WTC11 (cell line): ENCODE results near the gene MARCO. TPM values are rescaled to one million over a fixed set of nuclear protein-coding genes. Genes with fewer than 3 reads are reported as not detected.

Experiments used
- ATF1 ChIP-seq: sonication (generic); formaldehyde crosslinking; IDR thresholded peaks from 2 replicates; pipeline ENCODE4 v1.8.1; 2023; ENCODE audit warnings: mild to moderate bottlenecking, moderate library complexity, missing genetic modification reagents
- ELF4 ChIP-seq: sonication (generic); formaldehyde crosslinking; IDR thresholded peaks from 2 replicates; pipeline ENCODE4 v1.8.1; 2022; ENCODE audit warnings: low read depth, mild to moderate bottlenecking, moderate library complexity, missing genetic modification reagents
- EMX1 ChIP-seq: fragments of 250-450 bp; sonication (Bioruptor Pico); IDR thresholded peaks from 2 replicates; pipeline ENCODE4 v1.8.0; 2021; ENCODE audit warnings: mild to moderate bottlenecking
- MYBL2 ChIP-seq: sonication (generic); formaldehyde crosslinking; IDR thresholded peaks from 2 replicates; pipeline ENCODE4 v1.8.1; 2023; ENCODE audit warnings: mild to moderate bottlenecking, moderate library complexity, missing genetic modification reagents
- ZNF138 ChIP-seq: sonication (generic); formaldehyde crosslinking; conservative IDR thresholded peaks from 2 replicates; pipeline ENCODE4 v1.8.1; 2022; ENCODE audit warnings: mild to moderate bottlenecking, moderate library complexity, missing genetic modification reagents
- ZNF232 ChIP-seq: sonication (generic); formaldehyde crosslinking; IDR thresholded peaks from 2 replicates; pipeline ENCODE4 v1.8.0; 2022; ENCODE audit warnings: mild to moderate bottlenecking, missing genetic modification reagents
- ZNF263 ChIP-seq: sonication (generic); formaldehyde crosslinking; IDR thresholded peaks from 2 replicates; pipeline ENCODE4 v1.8.1; 2022; ENCODE audit warnings: low read depth, mild to moderate bottlenecking, moderate library complexity, missing genetic modification reagents
- total RNA-seq: library from RNA; stranded (reverse); gene quantifications from 3 replicates; pipeline ENCODE4 v1.2.3, GENCODE V29; 2021
- TF ChIP-seq, protein P1 (sequence below): sonication (generic); formaldehyde crosslinking; IDR thresholded peaks from 2 replicates; pipeline ENCODE4 v1.8.0; 2022; ENCODE audit warnings: missing genetic modification reagents
- TF ChIP-seq, protein P2 (sequence below): sonication (generic); formaldehyde crosslinking; IDR thresholded peaks from 2 replicates; pipeline ENCODE4 v1.8.1; 2023; ENCODE audit warnings: mild to moderate bottlenecking, missing genetic modification reagents, moderate library complexity
- TF ChIP-seq, protein P3 (sequence below): sonication (generic); formaldehyde crosslinking; IDR thresholded peaks from 2 replicates; pipeline ENCODE4 v1.8.1; 2022; ENCODE audit warnings: mild to moderate bottlenecking, moderate library complexity, missing genetic modification reagents
- TF ChIP-seq, protein P4 (sequence below): fragments of 250-450 bp; sonication (Bioruptor Pico); IDR thresholded peaks from 2 replicates; pipeline ENCODE4 v1.9.0; 2021; ENCODE audit warnings: mild to moderate bottlenecking
- TF ChIP-seq, protein P5 (sequence below): sonication (generic); formaldehyde crosslinking; IDR thresholded peaks from 2 replicates; pipeline ENCODE4 v1.8.1; 2022; ENCODE audit warnings: low read depth, missing genetic modification reagents, borderline replicate concordance

Gene MARCO
- total RNA-seq, 1 experiment from 2014 or later, result 0.11 TPM

DNA sequence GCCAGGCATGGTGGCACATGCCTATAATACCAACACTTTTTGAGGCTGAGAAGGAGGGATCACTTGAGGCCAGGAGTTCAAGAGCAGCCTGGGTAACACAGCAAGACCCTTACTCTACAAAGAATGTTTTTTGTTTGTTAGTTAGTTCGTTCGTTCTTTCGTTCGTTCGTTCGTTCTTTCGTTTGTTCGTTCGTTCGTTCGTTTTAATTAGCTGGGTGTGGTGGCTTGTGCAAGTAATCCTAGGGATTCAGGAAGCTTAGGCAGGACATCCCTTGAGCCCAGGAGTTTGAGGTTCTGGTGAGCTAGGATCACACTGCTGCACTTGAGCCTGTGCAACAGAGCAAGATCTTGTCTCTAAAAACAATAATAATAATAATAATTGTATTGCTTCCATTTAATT is 98.7 kb downstream of the MARCO start (continued):
- TF ChIP-seq, protein P1, sequence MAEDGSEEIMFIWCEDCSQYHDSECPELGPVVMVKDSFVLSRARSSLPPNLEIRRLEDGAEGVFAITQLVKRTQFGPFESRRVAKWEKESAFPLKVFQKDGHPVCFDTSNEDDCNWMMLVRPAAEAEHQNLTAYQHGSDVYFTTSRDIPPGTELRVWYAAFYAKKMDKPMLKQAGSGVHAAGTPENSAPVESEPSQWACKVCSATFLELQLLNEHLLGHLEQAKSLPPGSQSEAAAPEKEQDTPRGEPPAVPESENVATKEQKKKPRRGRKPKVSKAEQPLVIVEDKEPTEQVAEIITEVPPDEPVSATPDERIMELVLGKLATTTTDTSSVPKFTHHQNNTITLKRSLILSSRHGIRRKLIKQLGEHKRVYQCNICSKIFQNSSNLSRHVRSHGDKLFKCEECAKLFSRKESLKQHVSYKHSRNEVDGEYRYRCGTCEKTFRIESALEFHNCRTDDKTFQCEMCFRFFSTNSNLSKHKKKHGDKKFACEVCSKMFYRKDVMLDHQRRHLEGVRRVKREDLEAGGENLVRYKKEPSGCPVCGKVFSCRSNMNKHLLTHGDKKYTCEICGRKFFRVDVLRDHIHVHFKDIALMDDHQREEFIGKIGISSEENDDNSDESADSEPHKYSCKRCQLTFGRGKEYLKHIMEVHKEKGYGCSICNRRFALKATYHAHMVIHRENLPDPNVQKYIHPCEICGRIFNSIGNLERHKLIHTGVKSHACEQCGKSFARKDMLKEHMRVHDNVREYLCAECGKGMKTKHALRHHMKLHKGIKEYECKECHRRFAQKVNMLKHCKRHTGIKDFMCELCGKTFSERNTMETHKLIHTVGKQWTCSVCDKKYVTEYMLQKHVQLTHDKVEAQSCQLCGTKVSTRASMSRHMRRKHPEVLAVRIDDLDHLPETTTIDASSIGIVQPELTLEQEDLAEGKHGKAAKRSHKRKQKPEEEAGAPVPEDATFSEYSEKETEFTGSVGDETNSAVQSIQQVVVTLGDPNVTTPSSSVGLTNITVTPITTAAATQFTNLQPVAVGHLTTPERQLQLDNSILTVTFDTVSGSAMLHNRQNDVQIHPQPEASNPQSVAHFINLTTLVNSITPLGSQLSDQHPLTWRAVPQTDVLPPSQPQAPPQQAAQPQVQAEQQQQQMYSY (CRISPR knock-in tag), result no peak
- no peak for TF ChIP-seq ATF1 (CRISPR knock-in tag)
- no peak for TF ChIP-seq EMX1 (CRISPR knock-in tag)
- TF ChIP-seq ZNF232 (CRISPR knock-in tag), result no peak
- TF ChIP-seq, protein P2, sequence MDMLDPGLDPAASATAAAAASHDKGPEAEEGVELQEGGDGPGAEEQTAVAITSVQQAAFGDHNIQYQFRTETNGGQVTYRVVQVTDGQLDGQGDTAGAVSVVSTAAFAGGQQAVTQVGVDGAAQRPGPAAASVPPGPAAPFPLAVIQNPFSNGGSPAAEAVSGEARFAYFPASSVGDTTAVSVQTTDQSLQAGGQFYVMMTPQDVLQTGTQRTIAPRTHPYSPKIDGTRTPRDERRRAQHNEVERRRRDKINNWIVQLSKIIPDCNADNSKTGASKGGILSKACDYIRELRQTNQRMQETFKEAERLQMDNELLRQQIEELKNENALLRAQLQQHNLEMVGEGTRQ (CRISPR knock-in tag), result no peak
- TF ChIP-seq, protein P3, sequence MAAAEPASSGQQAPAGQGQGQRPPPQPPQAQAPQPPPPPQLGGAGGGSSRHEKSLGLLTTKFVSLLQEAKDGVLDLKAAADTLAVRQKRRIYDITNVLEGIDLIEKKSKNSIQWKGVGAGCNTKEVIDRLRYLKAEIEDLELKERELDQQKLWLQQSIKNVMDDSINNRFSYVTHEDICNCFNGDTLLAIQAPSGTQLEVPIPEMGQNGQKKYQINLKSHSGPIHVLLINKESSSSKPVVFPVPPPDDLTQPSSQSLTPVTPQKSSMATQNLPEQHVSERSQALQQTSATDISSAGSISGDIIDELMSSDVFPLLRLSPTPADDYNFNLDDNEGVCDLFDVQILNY (CRISPR knock-in tag), result no peak
- TF ChIP-seq, protein P4, sequence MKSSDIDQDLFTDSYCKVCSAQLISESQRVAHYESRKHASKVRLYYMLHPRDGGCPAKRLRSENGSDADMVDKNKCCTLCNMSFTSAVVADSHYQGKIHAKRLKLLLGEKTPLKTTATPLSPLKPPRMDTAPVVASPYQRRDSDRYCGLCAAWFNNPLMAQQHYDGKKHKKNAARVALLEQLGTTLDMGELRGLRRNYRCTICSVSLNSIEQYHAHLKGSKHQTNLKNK (CRISPR knock-in tag), result no peak
- no peak for TF ChIP-seq ZNF263
- TF ChIP-seq ZNF138 (CRISPR knock-in tag), result no peak
- TF ChIP-seq MYBL2 (CRISPR knock-in tag), result no peak
- no peak for TF ChIP-seq ELF4
- TF ChIP-seq, protein P5, sequence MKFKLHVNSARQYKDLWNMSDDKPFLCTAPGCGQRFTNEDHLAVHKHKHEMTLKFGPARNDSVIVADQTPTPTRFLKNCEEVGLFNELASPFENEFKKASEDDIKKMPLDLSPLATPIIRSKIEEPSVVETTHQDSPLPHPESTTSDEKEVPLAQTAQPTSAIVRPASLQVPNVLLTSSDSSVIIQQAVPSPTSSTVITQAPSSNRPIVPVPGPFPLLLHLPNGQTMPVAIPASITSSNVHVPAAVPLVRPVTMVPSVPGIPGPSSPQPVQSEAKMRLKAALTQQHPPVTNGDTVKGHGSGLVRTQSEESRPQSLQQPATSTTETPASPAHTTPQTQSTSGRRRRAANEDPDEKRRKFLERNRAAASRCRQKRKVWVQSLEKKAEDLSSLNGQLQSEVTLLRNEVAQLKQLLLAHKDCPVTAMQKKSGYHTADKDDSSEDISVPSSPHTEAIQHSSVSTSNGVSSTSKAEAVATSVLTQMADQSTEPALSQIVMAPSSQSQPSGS (CRISPR knock-in tag), result no peak
- TF ChIP-seq, all 79 proteins: peak for 0

Other genes with a start within 250 kb of the MARCO start
- not detected in 3 replicates for gene EN1, start 94.5 kb upstream of the MARCO start, total RNA-seq
- gene C1QL2, start 216.6 kb downstream of the MARCO start, total RNA-seq, result 0.55 to 1.0 TPM (median 0.71 TPM) in 3 replicates